Measurements from ENCODE around the gene NF1.

DNA sequence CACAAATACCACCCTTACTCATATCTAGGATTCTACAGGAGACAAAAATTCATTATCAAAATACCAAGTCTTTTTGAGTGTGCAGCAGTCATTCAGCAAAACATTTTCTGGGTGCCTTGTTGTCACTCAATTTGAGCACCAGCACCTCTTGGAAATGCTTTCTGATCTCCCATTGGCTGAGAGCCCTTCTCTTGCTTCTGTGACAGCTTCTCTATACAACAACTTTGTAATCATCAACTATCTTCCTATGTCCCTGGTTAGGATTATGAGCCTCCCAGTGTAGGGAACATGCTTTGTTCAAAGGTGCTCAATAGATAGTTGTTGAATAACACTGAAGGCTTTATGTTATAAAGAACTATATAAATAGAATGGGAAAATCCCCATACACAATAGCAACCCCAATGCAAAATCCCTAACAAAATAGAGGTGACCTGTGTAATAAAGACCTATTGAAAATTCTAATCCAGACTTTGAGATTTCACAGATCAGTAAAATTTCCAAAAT lies 286.4 kb downstream of the NF1 start:
- TF ChIP-seq, protein P1, sequence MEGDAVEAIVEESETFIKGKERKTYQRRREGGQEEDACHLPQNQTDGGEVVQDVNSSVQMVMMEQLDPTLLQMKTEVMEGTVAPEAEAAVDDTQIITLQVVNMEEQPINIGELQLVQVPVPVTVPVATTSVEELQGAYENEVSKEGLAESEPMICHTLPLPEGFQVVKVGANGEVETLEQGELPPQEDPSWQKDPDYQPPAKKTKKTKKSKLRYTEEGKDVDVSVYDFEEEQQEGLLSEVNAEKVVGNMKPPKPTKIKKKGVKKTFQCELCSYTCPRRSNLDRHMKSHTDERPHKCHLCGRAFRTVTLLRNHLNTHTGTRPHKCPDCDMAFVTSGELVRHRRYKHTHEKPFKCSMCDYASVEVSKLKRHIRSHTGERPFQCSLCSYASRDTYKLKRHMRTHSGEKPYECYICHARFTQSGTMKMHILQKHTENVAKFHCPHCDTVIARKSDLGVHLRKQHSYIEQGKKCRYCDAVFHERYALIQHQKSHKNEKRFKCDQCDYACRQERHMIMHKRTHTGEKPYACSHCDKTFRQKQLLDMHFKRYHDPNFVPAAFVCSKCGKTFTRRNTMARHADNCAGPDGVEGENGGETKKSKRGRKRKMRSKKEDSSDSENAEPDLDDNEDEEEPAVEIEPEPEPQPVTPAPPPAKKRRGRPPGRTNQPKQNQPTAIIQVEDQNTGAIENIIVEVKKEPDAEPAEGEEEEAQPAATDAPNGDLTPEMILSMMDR (IDR thresholded peaks at IDR 0.05), result no peak
- no peak for TF ChIP-seq POLR2AphosphoS5 (IDR thresholded peaks at IDR 0.05)
- no peak for TF ChIP-seq POLR2A (IDR thresholded peaks at IDR 0.05)
